OCI-LY7 (cell line): ENCODE results near the gene AAK1.

Source experiments
- CTCF ChIP-seq: fragments of 200-600 bp; sonication (generic); conservative IDR thresholded peaks from 2 replicates; pipeline ENCODE4 v1.5.1; 2014; ENCODE audit warnings: mild to moderate bottlenecking, antibody characterized with exemption, low read length, moderate library complexity, mixed read lengths
- EZH2phosphoT487 ChIP-seq: fragments of 200-600 bp; sonication (generic); IDR thresholded peaks from 2 replicates; pipeline ENCODE4 v1.6.1; 2018; ENCODE audit warnings: low read depth, borderline replicate concordance, mild to moderate bottlenecking, mixed run types, antibody characterized with exemption, low read length, moderate library complexity, mixed read lengths

DNA sequence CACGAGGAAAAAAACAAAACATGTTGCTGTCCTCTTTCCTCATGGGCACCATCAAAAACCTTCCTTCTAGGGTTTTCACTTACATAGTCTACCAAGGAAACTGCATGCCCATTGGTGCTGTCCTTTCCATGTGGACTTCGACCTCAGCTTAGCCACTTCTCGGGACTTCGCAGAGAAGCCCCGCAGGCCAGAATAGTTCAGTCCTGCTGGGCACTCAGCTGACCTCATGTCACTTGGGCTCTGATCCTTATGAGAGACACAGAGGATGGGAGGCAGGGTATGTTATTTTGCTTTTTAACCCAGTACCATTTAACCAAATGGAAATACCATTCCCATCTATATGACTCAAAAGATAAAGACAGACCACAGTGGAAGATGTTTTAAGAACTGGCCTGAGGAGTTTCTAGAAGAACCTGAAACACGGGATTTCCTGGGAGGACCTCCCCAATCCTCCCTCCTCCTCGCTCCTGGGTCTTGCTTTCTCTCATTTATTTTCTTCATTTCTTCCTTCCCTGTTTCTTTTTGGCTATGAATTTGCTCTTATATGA lies 28.4 kb downstream of the AAK1 start:
- TF ChIP-seq CTCF (no peak), EZH2phosphoT487 (no peak)
